Activated CD8-positive, alpha-beta memory T cell treated with anti-CD3 and anti-CD28 coated beads for 4 hours (primary cell): ENCODE measurements around the gene ACSM4.
"Not testable (repeated sequence)": the region's sequence is repeated elsewhere in the genome, so short reads cannot be mapped to it uniquely, and the experiment has no call there.

Source experiments
- DNase-seq, 2 donors: peaks; one replicate each; pipeline ENCODE4 v3.0.0-alpha.2; 2020; ENCODE audit warnings: low read depth in 2 of 2

The ACSM4 gene

GRCh38 chr12:7303772-7304171 is at the start of gene ACSM4:
ACSM4 (plus strand) TSS chr12:7304072; CDS start chr12:7304332, 260 bp downstream.
- no peak for DNase-seq

- DNase-seq: no peak
Observed at GRCh38 chr12:7259060-7259459, 44.8 kb upstream of the ACSM4 start.

- DNase-seq: no peak
Observed at GRCh38 chr12:7264538-7264937, 39.3 kb upstream of the ACSM4 start.

- DNase-seq: no peak
Observed at GRCh38 chr12:7265251-7265650, 38.6 kb upstream of the ACSM4 start.

GRCh38 chr12:7269273-7269672 is 34.6 kb upstream of the ACSM4 start:
- DNase-seq: no peak

- DNase-seq: no peak
Observed at GRCh38 chr12:7271893-7272514, 31.9 kb upstream of the ACSM4 start.

- not testable (repeated sequence) for DNase-seq
Observed at GRCh38 chr12:7275482-7275881, 28.4 kb upstream of the ACSM4 start.

GRCh38 chr12:7282844-7283243 is 21.0 kb upstream of the ACSM4 start:
- DNase-seq: no peak

GRCh38 chr12:7289743-7290142 is 14.1 kb upstream of the ACSM4 start:
- DNase-seq: no peak

- not testable (repeated sequence) for DNase-seq
Observed at GRCh38 chr12:7290588-7290987, 13.3 kb upstream of the ACSM4 start.

GRCh38 chr12:7292300-7292699 is 11.6 kb upstream of the ACSM4 start:
- DNase-seq: no peak

GRCh38 chr12:7293670-7294069 is 10.2 kb upstream of the ACSM4 start:
- no peak for DNase-seq

GRCh38 chr12:7295529-7295928 is 8.3 kb upstream of the ACSM4 start:
- DNase-seq: no peak

- DNase-seq: no peak
Observed at GRCh38 chr12:7297865-7298264, 6.0 kb upstream of the ACSM4 start.

- DNase-seq: no peak
Observed at GRCh38 chr12:7302266-7302986, 1.4 kb upstream of the ACSM4 start.

- DNase-seq: no peak
Observed at GRCh38 chr12:7303230-7303629, 642 bp upstream of the ACSM4 start.

GRCh38 chr12:7304456-7304855 is 584 bp downstream of the ACSM4 start:
- no peak for DNase-seq

GRCh38 chr12:7310070-7310469 is 6.2 kb downstream of the ACSM4 start:
- no peak for DNase-seq

GRCh38 chr12:7319930-7320329 is 16.1 kb downstream of the ACSM4 start:
- no peak for DNase-seq

- no peak for DNase-seq
Observed at GRCh38 chr12:7321624-7322023, 17.8 kb downstream of the ACSM4 start.

GRCh38 chr12:7322599-7322998 is 18.7 kb downstream of the ACSM4 start:
- no peak for DNase-seq

GRCh38 chr12:7324176-7324575 is 20.3 kb downstream of the ACSM4 start:
- no peak for DNase-seq

- no peak for DNase-seq
Observed at GRCh38 chr12:7327918-7328317, 24.0 kb downstream of the ACSM4 start.

- not testable (repeated sequence) for DNase-seq
Observed at GRCh38 chr12:7337790-7338189, 33.9 kb downstream of the ACSM4 start.
